T-helper 2 cell treated with Interferon-gamma antibody and Interleukin-4, amounts not matched to agents 100 ng/mL and 5 ng/mL, for 36 hours (primary cell): Measurements from ENCODE around the gene ASXL1. TPM values are rescaled to one million over a fixed set of nuclear protein-coding genes. Genes with fewer than 3 reads are reported as not detected.

ENCODE experiments used
- total RNA-seq: library from RNA; stranded (reverse); gene quantifications from 2 replicates; pipeline ENCODE4 v1.2.3, GENCODE V29; 2022

Gene ASXL1
- total RNA-seq, 1 donor from 2014 or later = 98.7 TPM

Other genes starting within 250 kb of the ASXL1 start
- 37.0 and 37.4 TPM in 2 replicates for gene TM9SF4, start 248.6 kb upstream of the ASXL1 start, total RNA-seq
- gene PLAGL2, start 150.6 kb upstream of the ASXL1 start, total RNA-seq = 30.3 and 30.9 TPM in 2 replicates
- 28.8 and 30.0 TPM in 2 replicates for gene POFUT1, start 150.5 kb upstream of the ASXL1 start, total RNA-seq
- gene KIF3B, start 80.7 kb upstream of the ASXL1 start, total RNA-seq = 16.8 and 16.9 TPM in 2 replicates
- 27.8 and 28.5 TPM in 2 replicates for gene NOL4L, start 227.0 kb downstream of the ASXL1 start, total RNA-seq